HEK293T (cell line): ENCODE data around the gene JMJD7.

Source experiments
- ARNT ChIP-seq: fragments of 450-650 bp; IDR thresholded peaks from 2 replicates; pipeline ENCODE4 v1.6.1; 2017; ENCODE audit warnings: mild to moderate bottlenecking
- BHLHE40 ChIP-seq: fragments of 450-650 bp; IDR thresholded peaks from 2 replicates; pipeline ENCODE4 v1.6.1; 2016; ENCODE audit warnings: mild to moderate bottlenecking, moderate library complexity, borderline replicate concordance
- FOXM1 ChIP-seq: fragments of 450-650 bp; IDR thresholded peaks from 2 replicates; pipeline ENCODE4 v1.6.1; 2017; ENCODE audit warnings: mild to moderate bottlenecking, borderline replicate concordance
- L3MBTL2 ChIP-seq: fragments of 450-650 bp; conservative IDR thresholded peaks from 2 replicates; pipeline ENCODE4 v1.6.1; 2016; ENCODE audit warnings: mild to moderate bottlenecking
- SUZ12 ChIP-seq: fragments of 450-650 bp; IDR thresholded peaks from 2 replicates; pipeline ENCODE4 v1.6.1; 2016; ENCODE audit warnings: mild to moderate bottlenecking
- ZNF384 ChIP-seq: fragments of 450-650 bp; IDR thresholded peaks from 2 replicates; pipeline ENCODE4 v1.6.1; 2016
- TF ChIP-seq, protein P1 (sequence below): fragments of 450-650 bp; IDR thresholded peaks from 2 replicates; pipeline ENCODE4 v1.6.1; 2016

DNA sequence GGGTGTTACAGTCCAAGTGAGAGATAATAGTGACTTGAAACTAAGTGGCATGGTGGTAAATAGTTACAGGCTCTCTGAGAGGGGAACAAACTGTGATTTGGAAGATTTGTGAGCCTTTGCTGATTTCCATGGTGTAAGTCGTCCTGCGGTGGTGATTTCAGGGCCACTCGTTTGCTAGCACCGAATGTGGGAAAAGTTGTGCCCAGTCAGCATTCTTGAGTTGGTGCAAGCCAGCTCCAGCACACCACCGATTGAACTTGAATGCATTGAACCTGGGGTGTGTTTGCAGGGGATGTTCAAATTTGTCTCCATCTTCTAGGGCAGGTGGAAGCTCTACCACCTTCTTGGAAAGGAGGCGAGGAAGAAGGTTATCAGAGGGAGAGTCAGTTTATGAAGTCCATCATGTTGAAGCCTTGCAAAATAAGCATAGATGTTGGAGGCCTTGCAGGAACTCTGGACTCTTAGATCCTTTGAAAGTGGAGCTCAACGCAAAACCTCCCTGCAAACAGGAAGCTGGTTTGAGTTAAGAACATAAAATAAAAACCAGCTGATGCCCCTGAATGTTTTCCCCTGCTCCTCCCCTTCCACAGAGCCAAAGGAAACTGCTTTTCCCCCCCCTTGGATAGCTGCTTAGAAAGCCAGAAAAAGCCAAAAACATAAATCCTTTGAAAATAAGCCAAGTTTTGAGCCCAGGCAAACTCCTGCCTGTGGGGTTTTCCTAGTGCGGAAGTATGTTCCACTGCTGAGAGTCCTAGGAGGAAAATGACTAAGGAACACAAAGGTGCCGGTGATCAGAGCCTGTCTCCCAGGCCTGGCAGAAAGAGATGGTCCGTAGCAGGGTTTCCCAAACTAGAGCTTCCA lies 31.7 kb upstream of the JMJD7 start:
- TF ChIP-seq, protein P1, sequence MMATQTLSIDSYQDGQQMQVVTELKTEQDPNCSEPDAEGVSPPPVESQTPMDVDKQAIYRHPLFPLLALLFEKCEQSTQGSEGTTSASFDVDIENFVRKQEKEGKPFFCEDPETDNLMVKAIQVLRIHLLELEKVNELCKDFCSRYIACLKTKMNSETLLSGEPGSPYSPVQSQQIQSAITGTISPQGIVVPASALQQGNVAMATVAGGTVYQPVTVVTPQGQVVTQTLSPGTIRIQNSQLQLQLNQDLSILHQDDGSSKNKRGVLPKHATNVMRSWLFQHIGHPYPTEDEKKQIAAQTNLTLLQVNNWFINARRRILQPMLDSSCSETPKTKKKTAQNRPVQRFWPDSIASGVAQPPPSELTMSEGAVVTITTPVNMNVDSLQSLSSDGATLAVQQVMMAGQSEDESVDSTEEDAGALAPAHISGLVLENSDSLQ = no peak
- TF ChIP-seq L3MBTL2 (no peak), FOXM1 (no peak), SUZ12 (no peak), ZNF384 (no peak), BHLHE40 (no peak), ARNT (no peak)
